ENCODE data around the gene PXDN.

DNA sequence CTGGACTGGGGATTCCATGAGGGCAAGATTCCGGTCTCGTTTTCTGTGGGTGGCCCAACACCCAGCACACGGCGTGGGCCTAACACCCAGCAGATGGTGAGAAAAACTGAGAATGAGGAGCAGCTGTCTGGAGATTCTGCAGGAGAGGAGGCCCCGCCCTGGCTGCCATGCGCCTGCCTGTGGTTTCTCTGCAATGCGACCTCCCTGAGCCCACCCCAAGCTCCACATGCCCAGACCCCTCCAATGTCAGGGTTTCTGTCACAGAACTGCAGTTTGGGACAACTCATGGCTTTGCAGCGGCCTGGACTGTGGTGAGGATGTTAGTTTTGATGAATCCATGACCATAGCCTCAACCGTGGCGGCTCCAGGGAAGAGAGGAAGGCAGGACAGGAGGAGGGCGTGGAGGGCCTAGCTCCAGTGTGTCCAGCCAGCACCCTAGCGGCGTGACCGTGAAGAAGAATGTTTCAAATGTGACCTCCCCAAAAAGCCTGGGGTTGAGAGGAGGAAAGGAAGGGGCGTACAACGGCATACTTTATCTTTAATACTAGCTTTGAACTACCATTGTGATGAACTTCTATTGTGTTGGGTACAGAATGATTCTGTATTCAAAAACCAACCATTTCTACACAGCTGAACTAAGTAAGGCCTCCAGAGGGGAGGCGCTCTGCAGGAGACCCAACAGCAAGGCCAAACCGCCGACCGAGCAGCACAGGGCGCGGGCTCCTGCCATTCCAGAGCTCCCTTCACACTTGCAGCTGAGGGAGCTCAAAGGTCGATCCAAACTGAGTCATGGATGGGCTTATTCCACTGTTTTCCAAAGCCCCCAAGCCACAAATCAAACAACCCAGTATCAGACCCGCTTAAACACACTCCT lies 3.4 kb downstream of the PXDN start:
- TF ChIP-seq SP3 (tag by site-specific recombination; IDR thresholded peaks at IDR 0.05) (no peak), ZNF76 (tag by site-specific recombination; IDR thresholded peaks at IDR 0.05; ENCODE audit: borderline replicate concordance, low read depth) (no peak), ZSCAN5A (tag by site-specific recombination; IDR thresholded peaks at IDR 0.05) (no peak), MZF1 (tag by site-specific recombination; IDR thresholded peaks at IDR 0.05; ENCODE audit: borderline replicate concordance) (no peak), FEZF1 (tag by site-specific recombination; IDR thresholded peaks at IDR 0.05) (no peak), ZNF404 (tag by site-specific recombination; IDR thresholded peaks at IDR 0.05) (no peak), ZNF629 (tag by site-specific recombination; IDR thresholded peaks at IDR 0.05) (no peak), ZNF391 (tag by site-specific recombination; IDR thresholded peaks at IDR 0.05; ENCODE audit: borderline replicate concordance, low read depth) (no peak), KLF10 (tag by site-specific recombination; IDR thresholded peaks at IDR 0.05) (no peak), ZBTB7A (tag by site-specific recombination; IDR thresholded peaks at IDR 0.05; ENCODE audit: low read depth) (no peak), ZBTB10 (tag by site-specific recombination; IDR thresholded peaks at IDR 0.05) (no peak), ZBTB1 (tag by site-specific recombination; IDR thresholded peaks at IDR 0.05) (no peak)
- TF ChIP-seq, protein P1, sequence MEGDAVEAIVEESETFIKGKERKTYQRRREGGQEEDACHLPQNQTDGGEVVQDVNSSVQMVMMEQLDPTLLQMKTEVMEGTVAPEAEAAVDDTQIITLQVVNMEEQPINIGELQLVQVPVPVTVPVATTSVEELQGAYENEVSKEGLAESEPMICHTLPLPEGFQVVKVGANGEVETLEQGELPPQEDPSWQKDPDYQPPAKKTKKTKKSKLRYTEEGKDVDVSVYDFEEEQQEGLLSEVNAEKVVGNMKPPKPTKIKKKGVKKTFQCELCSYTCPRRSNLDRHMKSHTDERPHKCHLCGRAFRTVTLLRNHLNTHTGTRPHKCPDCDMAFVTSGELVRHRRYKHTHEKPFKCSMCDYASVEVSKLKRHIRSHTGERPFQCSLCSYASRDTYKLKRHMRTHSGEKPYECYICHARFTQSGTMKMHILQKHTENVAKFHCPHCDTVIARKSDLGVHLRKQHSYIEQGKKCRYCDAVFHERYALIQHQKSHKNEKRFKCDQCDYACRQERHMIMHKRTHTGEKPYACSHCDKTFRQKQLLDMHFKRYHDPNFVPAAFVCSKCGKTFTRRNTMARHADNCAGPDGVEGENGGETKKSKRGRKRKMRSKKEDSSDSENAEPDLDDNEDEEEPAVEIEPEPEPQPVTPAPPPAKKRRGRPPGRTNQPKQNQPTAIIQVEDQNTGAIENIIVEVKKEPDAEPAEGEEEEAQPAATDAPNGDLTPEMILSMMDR (tag by site-specific recombination; IDR thresholded peaks at IDR 0.05), result no peak

All from HEK293 (cell line).